Inferior parietal cortex (tissue), 1 donor: ENCODE data around the gene ERN1.

Source experiments
- DNase-seq: peaks from one replicate; pipeline ENCODE4 v3.0.0-alpha.2; 2016; ENCODE audit errors: extremely low spot score

Gene ERN1

DNA sequence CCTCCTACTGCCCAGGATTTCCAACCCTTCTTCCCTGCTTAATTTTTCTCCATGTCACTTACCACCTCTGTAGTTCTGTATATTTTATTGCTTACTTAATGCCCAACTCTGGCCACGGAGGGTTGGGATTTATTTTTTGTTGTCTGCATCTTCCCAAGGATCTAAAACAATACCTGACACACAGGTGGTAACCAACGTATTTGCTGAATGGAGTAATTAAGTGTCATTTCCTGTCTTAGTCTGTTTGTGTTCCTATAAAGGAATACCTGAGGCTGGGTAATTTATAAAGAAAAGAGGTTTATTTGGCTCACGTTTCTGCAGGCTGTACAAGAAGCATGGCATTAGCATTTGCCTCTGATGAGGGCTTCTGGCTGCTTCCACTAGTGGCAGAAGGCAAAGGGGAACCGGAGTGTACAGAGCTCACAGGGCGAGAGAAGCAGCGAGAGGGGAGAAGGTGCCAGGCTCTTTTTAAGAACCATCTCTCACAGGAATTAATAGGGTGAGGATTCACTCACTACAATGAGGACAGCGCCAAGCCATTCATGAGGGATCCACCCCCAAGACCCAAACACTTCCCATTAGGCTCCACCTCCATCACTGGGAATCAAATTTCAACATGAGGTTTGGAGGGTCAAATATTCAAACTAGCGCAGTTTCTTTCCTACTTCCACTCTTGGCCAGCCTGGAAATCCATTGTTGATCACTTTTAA is 44.8 kb downstream of the ERN1 start:
- DNase-seq = no peak

DNA sequence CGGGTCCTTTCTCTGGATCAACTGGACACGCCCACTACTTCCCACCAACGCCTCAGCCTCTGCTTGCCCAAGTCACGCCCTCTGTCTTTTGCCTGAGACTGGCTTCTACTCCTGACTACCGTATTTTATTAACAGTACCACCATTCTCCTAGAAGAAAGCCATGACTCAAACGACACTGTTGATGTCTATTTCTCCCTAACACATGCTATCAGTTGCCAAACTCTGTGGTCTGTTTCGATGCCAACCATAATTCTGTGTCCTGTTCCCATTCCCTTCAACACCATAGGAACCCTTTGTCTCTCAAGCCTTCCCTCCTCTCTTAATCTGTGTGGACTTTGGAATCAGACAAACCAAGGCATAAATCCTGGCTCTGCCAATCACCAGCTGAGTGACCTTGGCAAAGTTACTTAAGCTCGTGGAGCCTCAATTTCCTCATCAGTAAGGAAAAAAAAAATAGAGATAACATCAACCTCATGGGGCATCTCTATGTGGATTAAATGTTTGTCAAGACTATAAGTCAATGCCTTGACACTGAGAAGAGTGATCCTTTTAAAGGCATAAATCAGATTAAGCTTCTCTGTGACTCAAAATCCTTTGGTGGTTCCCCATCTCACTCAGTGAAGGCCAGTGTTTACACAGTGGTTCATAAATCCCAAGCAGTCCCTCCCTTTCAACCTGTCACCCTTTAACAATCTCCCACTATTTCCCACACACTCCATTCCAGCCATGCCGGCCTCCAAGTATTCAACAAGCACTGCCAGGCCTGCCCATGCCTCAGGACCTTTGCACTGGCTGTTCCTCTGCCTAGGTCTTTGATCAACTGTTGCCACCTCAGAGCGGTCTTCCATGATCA is 45.6 kb downstream of the ERN1 start:
- DNase-seq = no peak

DNA sequence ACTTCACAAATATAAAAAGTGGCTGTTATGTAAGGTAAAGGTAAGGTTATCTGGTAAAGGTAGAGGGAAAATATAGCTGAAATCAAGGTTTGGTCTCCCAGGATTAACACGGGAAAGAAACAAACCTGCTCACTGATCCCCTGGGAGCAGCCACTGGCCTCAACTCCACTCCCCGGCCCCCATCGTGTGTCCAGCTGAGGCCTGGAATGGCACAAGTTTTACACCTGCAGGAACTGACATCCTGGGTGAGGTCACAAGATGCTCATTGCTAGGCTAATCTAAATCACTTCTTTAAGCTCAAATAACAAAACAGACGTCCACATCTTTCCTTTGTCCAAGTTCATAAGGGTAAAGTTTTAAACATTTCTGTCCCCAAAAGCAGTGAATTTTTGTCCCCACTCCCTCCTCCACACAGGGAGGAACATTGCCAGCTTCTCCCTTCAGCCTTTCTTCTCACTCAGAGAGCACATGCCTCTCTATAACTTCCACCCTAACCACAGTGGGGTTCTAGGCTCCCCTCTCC is 46.3 kb downstream of the ERN1 start:
- DNase-seq = no peak

DNA sequence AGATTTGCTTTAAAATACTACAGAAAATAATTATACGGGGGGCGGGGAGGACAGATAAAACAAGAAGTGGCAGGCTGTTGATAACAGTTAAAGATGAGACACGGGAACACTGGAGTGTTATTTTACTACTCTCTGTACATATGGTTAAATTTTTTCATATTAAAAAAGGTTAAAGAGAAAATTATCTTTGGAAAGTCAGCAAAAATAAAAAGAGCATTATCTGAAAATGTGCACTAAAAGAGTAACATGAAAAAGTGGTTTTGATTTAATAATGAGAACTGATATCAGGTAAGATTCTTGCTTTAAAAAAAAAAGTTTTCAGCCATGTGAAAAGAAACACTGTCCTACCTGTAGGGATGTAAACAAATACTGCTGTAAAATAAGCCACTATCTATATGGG is 46.9 kb downstream of the ERN1 start:
- DNase-seq = no peak

DNA sequence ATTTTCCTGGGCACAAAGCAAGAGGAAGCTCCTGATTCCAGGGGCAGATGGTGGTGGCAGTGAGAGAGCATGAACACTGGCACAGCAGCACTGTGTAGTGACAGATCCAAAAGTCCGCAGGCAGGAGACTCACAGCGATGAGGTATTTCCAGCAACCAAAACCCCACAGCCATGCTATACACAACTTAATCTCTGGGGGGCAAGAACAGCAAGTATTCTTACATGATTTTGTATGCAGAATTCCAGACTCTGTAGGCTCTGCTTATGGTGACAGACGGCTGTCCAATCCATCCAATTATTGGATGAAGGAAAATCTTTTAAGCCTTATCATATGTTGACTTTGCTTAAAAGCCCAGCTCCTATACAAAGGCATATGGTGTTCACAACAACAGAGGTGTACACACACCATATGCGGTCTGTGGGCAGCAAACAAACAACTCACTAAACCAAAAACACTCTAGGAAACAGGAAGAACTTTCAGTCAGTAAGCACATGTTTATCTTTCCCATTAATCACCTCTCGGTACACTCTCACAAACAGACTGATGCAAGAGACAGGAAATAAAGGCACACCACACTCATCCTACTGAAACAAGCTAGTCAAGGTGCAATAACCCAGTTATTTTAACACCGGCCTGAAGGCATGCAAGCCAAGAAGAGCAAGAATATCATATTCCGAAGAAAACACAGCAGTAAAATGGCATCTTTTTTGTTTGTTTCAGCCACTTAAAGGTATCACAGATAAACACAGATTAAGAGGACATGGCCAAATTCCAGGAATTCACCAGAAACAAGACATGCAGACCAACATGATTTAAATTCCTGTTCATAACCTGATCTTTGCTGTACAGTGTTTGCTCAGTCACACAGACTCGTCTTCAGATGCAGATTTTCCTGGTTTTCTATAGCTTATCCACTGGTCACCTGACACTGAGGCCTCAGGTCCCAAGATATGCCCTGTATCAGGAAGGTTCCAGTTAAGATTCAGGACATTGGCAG is 47.8 kb downstream of the ERN1 start:
- no peak for DNase-seq

DNA sequence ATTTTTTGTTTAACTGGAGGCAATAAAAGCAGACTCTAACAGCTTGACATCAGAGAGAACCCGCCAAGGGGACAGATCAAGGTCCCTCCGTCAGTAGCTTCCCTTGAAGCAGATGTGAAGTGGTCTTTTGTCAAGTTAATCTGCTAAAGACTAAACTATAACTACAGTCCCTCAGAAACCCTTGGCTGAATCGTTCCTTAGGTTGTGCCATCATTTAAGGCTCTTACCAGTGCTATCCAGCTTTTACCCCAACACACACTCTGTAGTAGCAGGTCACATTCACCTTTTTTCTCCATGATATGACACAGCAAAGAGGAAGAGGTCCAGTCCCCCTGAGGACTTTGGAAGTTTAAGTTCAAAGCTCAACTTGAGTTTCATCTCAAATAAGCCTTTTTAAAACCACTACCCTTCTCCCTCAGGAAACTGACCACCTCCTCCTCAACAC is 49.7 kb downstream of the ERN1 start:
- no peak for DNase-seq

DNA sequence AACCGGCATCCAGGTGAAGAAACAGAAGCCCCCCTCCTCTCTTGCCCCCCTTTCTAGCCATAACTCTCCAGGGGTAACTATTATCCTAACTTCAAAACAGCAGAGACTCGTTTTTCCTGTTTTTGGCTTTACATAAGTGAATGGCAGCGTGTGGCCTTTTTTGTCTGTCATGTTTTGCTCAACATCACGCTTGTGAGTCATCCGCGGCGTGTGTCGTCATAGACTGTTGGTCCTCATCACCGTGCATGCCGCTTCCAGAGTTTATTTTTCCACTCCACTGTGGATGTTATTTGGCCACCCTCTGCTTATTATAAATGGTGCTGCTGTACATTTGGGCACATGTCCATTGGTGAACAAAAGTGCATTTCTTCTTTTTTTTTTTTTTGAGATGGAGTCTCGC is 52.6 kb downstream of the ERN1 start:
- no peak for DNase-seq

DNA sequence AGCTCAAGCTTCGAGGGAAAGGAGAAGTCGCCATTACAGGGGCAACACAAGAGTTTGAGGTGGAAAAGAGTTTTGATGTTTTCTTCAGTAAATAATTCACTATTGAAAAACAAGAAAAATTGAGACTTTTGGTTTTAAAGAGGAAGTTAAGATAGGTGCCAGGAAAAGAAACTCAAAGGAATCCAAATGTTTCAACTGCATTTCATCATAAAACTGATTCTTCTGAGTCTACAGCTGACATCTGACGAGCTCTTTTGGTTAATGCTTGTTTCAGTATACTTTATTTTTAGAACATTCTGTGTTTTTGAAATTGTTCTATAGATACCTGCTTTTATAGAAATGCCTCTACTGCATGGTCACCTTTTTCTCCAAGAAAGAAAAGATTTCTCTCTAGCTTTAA is 54.0 kb downstream of the ERN1 start:
- no peak for DNase-seq

DNA sequence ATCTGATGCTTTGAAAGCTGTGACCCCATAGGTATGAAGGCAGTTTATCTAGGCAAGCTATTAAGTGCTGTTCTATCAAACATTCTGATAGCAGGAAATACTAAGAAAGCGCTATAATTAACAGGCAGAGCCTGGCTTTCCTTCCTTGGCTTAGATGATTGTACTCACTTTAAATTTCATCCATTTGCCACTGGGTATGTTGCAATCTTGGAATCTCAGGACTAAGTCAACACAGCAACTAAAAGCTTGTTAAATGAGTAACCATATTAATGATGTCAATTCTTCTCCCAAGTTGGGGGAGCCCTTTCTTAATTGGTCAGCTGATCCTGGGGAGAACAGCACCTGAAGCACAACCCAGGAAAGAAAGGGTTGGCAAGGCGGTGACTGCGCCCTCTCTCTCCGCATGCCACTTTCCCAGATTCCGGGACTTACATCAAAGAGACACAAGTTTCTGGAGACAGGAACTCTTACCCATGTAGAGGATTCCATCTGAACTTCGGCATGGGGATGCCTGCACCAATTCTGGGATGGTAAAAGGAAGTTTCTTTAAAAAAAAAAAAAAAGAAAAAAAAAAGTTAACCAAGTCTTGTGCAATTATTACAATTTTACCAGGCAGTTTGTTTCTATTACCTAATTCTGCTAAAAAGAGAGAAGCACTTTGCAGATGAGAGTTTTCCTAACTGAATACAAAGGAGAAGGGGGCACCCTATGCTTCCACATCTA is 55.1 kb downstream of the ERN1 start:
- no peak for DNase-seq

DNA sequence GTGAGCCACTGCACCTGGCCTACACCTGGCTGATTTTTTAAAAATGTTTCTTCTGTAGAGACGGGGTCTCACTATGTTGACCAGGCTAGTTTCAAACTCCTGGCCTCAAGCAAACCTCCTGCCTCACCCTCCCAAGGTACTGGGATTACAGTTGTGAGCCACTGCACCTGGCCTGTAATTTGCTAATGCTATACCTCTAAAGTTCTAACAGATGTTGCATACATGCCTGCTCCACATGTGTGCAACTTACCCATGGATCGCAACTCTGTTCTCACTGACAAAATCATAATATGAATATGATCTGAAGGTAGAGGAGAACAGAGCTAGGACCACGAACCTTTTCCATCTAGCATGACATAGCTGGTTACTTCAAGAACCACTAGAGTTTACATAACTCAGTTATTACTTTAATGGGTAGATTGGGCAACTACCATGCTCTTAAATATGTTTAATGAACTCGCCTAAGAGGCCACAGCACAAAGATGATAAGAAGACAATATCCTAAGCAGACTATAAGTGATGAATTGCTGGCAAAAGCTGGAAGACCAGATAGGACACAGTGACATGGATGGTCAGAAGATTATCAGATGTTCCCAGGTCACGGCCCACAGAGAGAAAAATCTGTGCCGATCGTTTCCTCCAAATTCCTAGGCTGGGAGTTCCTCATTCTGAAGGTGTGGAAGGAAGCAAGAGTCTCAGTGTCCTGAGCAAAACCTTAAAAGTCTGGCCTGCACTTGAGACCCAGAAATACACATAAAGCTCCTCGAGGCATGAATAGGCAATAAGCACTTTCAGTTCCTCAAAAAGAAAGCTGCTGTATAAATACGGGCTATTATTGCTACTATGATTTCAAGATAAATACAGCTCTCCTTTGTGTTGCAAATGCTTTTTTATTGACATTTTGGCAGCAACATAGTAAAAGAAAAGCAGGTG is 55.9 kb downstream of the ERN1 start:
- DNase-seq = no peak

DNA sequence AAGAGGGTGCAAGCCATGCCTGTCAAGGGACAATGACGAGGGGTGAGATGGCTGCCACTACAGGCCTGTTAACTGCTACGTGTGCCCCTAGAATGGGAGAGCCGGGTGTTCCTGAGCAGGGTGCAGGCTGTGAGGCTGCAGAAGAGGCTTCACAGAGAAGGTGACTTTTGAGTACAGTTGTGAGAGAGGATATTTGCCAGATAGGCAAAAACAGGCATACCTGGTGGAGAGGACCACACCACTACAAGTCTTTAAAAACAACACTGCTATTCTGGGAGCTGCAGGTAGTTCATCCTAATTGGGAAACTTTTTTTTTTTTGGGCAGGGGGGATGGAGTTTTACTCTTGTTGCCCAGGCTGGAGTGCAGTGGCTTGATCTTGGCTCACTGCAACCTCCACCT is 58.8 kb downstream of the ERN1 start:
- DNase-seq = no peak

DNA sequence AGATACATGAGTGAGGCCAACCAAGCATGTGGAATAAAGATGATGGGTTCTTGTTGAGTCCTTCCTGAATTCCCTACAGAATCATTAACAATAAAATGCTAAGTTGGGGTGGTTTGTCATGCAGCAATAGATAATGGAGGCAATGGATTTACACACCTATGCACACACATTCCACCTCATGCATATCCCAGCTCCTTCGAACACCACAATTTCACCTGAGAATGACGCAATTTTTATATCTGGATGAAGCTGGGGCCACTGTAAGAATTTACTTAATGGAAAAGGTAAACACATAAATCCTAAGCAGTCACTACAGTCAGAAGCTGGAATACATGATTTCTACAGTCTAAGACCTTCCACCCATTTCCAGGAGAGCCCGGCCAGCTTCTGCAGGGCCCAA is 59.7 kb downstream of the ERN1 start:
- DNase-seq = no peak

DNA sequence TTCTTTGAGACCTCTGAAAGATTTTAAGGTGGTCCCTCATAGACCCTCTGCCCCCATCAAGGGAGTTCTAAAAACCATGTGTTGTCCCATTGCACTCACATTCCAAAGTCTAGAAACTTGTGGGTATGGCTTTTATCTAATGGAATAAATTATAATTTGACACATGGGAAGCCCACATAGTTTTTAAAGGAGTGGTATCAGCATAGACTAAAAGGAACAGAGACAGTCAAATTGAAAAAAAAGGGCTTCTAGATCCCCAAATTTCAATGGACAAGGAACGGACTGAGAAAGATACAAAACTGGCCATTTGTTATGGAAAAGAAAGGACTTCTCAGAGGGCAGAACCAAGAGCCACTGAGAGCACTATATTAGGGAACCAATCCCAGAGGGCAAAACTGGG is 60.8 kb downstream of the ERN1 start:
- no peak for DNase-seq

DNA sequence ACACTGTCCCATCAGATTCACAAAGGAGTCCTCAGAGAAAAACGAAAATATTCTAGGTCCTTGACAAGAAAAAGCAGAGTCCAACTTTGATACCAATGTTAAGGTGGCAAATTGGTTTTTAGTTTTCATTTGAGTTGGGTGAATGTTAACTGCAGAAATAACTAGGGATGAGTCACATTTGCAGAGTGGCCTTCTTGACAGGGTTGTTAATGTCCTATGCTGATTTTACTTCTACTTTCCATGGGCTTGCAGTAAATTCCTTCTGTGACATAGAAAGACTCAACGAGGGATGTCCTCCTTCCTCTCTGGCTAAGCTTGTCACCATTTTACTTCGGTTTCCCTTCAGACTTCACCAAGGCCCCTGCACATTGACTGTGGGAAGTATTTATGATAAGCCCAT is 62.3 kb downstream of the ERN1 start:
- DNase-seq = no peak

DNA sequence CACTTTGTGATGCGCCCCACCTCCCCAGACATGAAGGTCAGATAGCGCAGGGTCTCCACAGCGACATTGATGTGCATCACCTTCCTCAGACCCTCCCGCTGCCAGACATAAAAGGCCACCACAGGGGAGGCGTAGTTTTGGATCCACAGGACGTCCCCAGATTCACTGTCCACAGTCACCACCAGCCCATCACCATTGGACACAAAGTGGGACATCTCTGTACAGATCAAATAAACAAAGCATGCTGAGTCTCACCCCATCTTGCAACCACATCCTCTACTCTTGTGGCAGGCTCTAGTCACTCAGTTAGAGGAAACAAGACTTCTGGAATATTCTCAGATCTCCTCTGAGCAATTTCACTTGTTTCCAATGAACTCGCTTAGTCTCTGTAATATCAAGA is 63.2 kb downstream of the ERN1 start:
- no peak for DNase-seq

DNA sequence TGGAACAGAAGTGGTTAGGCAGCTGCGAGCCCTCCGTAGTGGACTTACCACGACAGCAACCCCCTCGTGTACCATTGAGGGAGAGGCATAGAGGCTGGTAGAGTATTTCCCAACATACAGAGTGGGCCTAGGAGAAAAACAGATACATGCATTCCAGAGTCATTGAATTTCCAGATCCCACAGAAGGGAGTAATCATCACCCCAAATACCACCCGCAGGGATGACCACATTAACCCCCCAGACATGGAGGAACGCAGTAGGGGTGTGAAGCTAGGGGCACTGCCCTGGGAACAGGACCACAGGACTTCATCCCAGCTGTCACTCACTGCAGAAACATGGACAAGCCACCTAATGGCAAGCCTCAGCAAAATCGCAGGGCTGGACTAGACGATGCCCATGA is 64.8 kb downstream of the ERN1 start:
- DNase-seq = no peak

DNA sequence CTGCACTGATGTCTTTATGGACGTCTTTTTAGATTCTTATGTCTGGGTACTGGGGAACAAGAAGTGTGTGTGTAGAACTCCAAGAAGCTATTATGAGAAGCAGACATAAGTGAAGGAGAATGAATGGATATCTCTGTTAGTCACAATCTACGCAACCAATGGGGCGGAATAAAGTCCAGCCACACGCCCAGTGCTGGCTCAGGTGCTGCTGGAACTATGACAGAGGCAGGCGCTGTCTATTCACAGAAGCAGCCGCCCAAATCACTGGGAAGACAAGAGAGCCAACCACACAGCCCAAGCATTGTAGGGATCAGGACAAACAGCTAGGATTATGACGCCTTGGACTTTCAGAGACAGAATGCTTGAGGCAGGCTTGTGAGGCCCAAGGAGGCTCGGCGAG is 65.6 kb downstream of the ERN1 start:
- DNase-seq = no peak

DNA sequence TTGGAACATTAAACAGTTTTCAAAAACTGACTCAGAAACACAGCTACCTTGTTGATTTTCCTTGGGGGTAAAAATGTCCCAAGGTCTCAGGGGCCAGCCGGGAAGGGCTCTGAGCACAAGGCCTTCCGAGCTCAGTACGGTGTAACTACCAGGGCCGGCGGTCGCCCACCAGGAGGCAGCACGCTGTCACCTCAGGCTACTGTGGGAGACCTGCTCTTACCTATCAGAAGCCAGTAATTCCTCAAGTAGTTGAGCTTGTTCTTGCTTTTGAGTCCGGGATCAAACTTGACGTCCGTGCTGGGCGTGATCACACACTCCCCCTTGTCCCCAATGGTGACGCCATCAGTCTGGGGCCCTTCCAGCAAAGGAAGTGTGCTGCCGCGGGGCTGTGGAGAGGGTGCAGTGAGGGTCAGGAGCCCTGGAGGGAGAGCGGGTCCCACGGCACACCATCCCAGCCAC is 66.1 kb downstream of the ERN1 start:
- DNase-seq = no peak

DNA sequence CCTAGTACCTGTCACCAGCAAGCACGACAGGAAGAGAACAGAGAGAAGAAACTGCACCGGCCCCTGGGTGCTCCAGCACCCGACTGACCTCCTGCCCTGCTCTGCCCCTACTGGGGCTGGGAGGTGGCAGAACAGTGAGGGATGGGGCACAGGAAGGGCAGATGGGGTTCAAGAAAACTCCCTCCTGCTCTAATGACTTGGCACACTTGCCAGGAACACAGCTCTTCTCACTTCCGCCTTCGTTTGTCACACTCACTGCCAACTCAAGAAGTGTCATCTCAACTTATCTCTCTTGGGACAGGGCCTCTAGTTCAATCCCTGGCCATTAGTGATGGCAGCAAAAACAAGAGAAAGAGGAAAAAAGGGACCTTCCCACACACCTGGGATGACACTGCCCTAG is 66.9 kb downstream of the ERN1 start:
- DNase-seq = no peak
